NCI-H748 treated with DMSO at 0.1 percent for 48 hours (cell line): ENCODE results near the gene POTEB3.
"Not testable (repeated sequence)": the region's sequence is repeated elsewhere in the genome, so short reads cannot be mapped to it uniquely, and the experiment has no call there.

Source experiments
- DNase-seq: peaks from one replicate; lab custom pipeline; 2025; lab: John Stamatoyannopoulos, UW

POTEB3 gene

GRCh38 chr15:21440399-21440798 lies at the start of gene POTEB3:
Gene POTEB3 (minus strand): TSS chr15:21440499. CDS start chr15:21440011, 488 bp downstream.
- DNase-seq = not testable (repeated sequence)

- DNase-seq = not testable (repeated sequence)
Measured at GRCh38 chr15:21453683-21454082, 13.4 kb upstream of the POTEB3 start.

- not testable (repeated sequence) for DNase-seq
Measured at GRCh38 chr15:21451920-21452563, 11.7 kb upstream of the POTEB3 start.

GRCh38 chr15:21451487-21451886 lies 11.2 kb upstream of the POTEB3 start:
- DNase-seq = not testable (repeated sequence)

GRCh38 chr15:21407366-21407765 lies 32.9 kb downstream of the POTEB3 start:
- not testable (repeated sequence) for DNase-seq

GRCh38 chr15:21401531-21401930 lies 38.8 kb downstream of the POTEB3 start:
- DNase-seq = not testable (repeated sequence)

- DNase-seq = not testable (repeated sequence)
Measured at GRCh38 chr15:21399111-21399510, 41.2 kb downstream of the POTEB3 start.

- DNase-seq = not testable (repeated sequence)
Measured at GRCh38 chr15:21398511-21398910, 41.8 kb downstream of the POTEB3 start.

- DNase-seq = not testable (repeated sequence)
Measured at GRCh38 chr15:21397656-21398055, 42.6 kb downstream of the POTEB3 start.

GRCh38 chr15:21397186-21397585 lies 43.1 kb downstream of the POTEB3 start:
- DNase-seq = not testable (repeated sequence)

GRCh38 chr15:21385961-21386360 lies 54.3 kb downstream of the POTEB3 start:
- DNase-seq = not testable (repeated sequence)

GRCh38 chr15:21383866-21384485 lies 56.3 kb downstream of the POTEB3 start:
- DNase-seq = not testable (repeated sequence)

GRCh38 chr15:21373682-21374081 lies 66.6 kb downstream of the POTEB3 start:
- DNase-seq = not testable (repeated sequence)

- not testable (repeated sequence) for DNase-seq
Measured at GRCh38 chr15:21369177-21369576, 71.1 kb downstream of the POTEB3 start.

GRCh38 chr15:21368625-21369024 lies 71.7 kb downstream of the POTEB3 start:
- DNase-seq = not testable (repeated sequence)
